SK-N-SH (cell line): Measurements from ENCODE around the gene ST7.

Experiments
- CTCF ChIP-seq: fragments of 200-600 bp; sonication (generic); IDR thresholded peaks from 2 replicates; pipeline ENCODE4 v1.6.1; 2017; ENCODE audit warnings: antibody characterized with exemption, mild to moderate bottlenecking, moderate library complexity
- FOXM1 ChIP-seq: IDR thresholded peaks from 2 replicates; pipeline ENCODE4 v1.4.0; 2012; ENCODE audit warnings: low read depth, mild to moderate bottlenecking
- GABPA ChIP-seq: IDR thresholded peaks from 2 replicates; pipeline ENCODE4 v1.4.0; 2012; ENCODE audit warnings: low read depth, mild to moderate bottlenecking
- MAX ChIP-seq: IDR thresholded peaks from 2 replicates; pipeline ENCODE4 v1.4.0; 2012; ENCODE audit warnings: low read depth
- NFIC ChIP-seq: IDR thresholded peaks from 2 replicates; pipeline ENCODE4 v1.4.0; 2012; ENCODE audit warnings: borderline replicate concordance
- PBX3 ChIP-seq: IDR thresholded peaks from 2 replicates; pipeline ENCODE4; 2012
- POLR2AphosphoS5 ChIP-seq: IDR thresholded peaks from 2 replicates; pipeline ENCODE4 v1.6.1; 2012; ENCODE audit warnings: low read depth, low read length
- RXRA ChIP-seq: IDR thresholded peaks from 2 replicates; pipeline ENCODE4 v1.4.0; 2012; ENCODE audit warnings: low read depth, mild to moderate bottlenecking, borderline replicate concordance
- USF2 ChIP-seq: fragments of 150-350 bp; IDR thresholded peaks from 2 replicates; pipeline ENCODE4 v1.6.1; 2017; ENCODE audit warnings: antibody characterized with exemption, low read length, low read depth, borderline replicate concordance

GRCh38 chr7:117203205-117203604, 249.9 kb downstream of the ST7 start:
- TF ChIP-seq GABPA (no peak), CTCF (no peak), USF2 (no peak), RXRA (no peak), MAX (no peak), POLR2AphosphoS5 (no peak), FOXM1 (no peak), NFIC (no peak), PBX3 (no peak)
